CD14-positive monocyte (primary cell): ENCODE data around the gene SNRPN. TPM values are rescaled to one million over a fixed set of nuclear protein-coding genes. Genes with fewer than 3 reads are reported as not detected.

Experiments
- DNase-seq, 3 donors: peaks; one replicate each; pipeline ENCODE4 v3.0.0-alpha.2; 2011 to 2022
- H2AFZ ChIP-seq: 2 replicates; pipeline ENCODE4 v1.6.0; 2012; ENCODE audit warnings: mild to moderate bottlenecking, low read depth, low read length, inconsistent platforms; ENCODE audit not compliant: insufficient read depth, poor library complexity, severe bottlenecking
- H3K27ac ChIP-seq, 2 donors: 1 replicate in 1 of 2; 2 replicates in 1 of 2; pipeline ENCODE4 v1.5.1; 2012 to 2013; ENCODE audit warnings: low read length in 2 of 2, control low read depth in 1 of 2, inconsistent platforms in 1 of 2, low read depth in 1 of 2, mild to moderate bottlenecking in 1 of 2
- H3K27me3 ChIP-seq, 2 donors: one replicate each; pipeline versions ENCODE4 v1.6.0 to v1.6.1; 2011 to 2013; ENCODE audit warnings: low read length in 2 of 2; ENCODE audit not compliant: control insufficient read depth in 2 of 2, insufficient read depth in 2 of 2
- H3K36me3 ChIP-seq, 2 donors: replicated peaks in 1 of 2; 1 replicate in 1 of 2; 2 replicates in 1 of 2; pipeline versions ENCODE4 v1.5.1 to v1.6.1; 2012 to 2013; ENCODE audit warnings: low read length in 2 of 2, control low read depth in 1 of 2, inconsistent platforms in 1 of 2, mild to moderate bottlenecking in 1 of 2; ENCODE audit not compliant: insufficient read depth in 2 of 2, control insufficient read depth in 1 of 2
- H3K4me1 ChIP-seq, 2 donors: 1 replicate in 1 of 2; 2 replicates in 1 of 2; pipeline versions ENCODE4 v1.5.1 to v1.6.1; 2012 to 2013; ENCODE audit warnings: low read length in 2 of 2, control low read depth in 1 of 2, inconsistent platforms in 1 of 2, mild to moderate bottlenecking in 1 of 2, moderate library complexity in 1 of 2; ENCODE audit not compliant: insufficient read depth in 2 of 2, control insufficient read depth in 1 of 2
- H3K4me2 ChIP-seq: replicated peaks from 2 replicates; pipeline ENCODE3; 2012; ENCODE audit warnings: low read length, moderate library complexity, mild to moderate bottlenecking; ENCODE audit not compliant: poor library complexity, severe bottlenecking; ENCODE audit errors: extremely low read depth
- H3K4me3 ChIP-seq, 3 experiments: fragments of 200-600 bp in 1 of 3; sonication (generic) in 1 of 3; replicated peaks in 1 of 3; 1 replicate in 2 of 3; 2 replicates in 1 of 3; pipeline ENCODE4 v1.5.1; 2011 to 2013; ENCODE audit warnings: low read length in 3 of 3, mild to moderate bottlenecking in 3 of 3, control low read depth in 2 of 3, low read depth in 2 of 3, inconsistent platforms in 1 of 3, moderate library complexity in 1 of 3
- H3K79me2 ChIP-seq: 2 replicates; pipeline ENCODE4 v1.6.0; 2012; ENCODE audit warnings: mild to moderate bottlenecking, control low read depth, inconsistent platforms, low read length, moderate library complexity; ENCODE audit not compliant: insufficient read depth
- H3K9ac ChIP-seq: 2 replicates; pipeline ENCODE4 v1.6.0; 2017; ENCODE audit warnings: low read length, mild to moderate bottlenecking; ENCODE audit not compliant: insufficient read depth, poor library complexity, severe bottlenecking
- H3K9me3 ChIP-seq, 2 donors: replicated peaks in 1 of 2; 1 replicate in 1 of 2; 2 replicates in 1 of 2; pipeline versions ENCODE4 v1.5.1 to v1.6.1; 2012 to 2013; ENCODE audit warnings: low read length in 2 of 2, control low read depth in 1 of 2; ENCODE audit not compliant: control insufficient read depth in 1 of 2, insufficient read depth in 1 of 2
- H4K20me1 ChIP-seq: 2 replicates; pipeline ENCODE4 v1.6.0; 2012; ENCODE audit warnings: mild to moderate bottlenecking, low read length, control low read depth, moderate library complexity; ENCODE audit not compliant: insufficient read depth
- H3K27ac Mint-ChIP-seq, 7 donors: one replicate each; pipeline ENCODE4 v1.8.0; 2020; ENCODE audit warnings: mild to moderate bottlenecking in 7 of 7, mixed read lengths in 7 of 7, moderate library complexity in 6 of 7, inconsistent platforms in 2 of 7
- H3K27me3 Mint-ChIP-seq, 3 donors: one replicate each; pipeline ENCODE4 v1.8.0; 2021 to 2022; ENCODE audit warnings: low read depth in 3 of 3, mild to moderate bottlenecking in 3 of 3, mixed read lengths in 3 of 3, moderate library complexity in 3 of 3, inconsistent platforms in 1 of 3
- H3K36me3 Mint-ChIP-seq, 2 donors: one replicate each; pipeline ENCODE4 v1.8.0; 2020; ENCODE audit warnings: mixed read lengths in 2 of 2, inconsistent platforms in 1 of 2, mild to moderate bottlenecking in 1 of 2
- H3K4me1 Mint-ChIP-seq: one replicate; pipeline ENCODE4 v1.8.0; 2020; ENCODE audit warnings: mild to moderate bottlenecking, mixed read lengths
- H3K4me3 Mint-ChIP-seq, 2 donors: one replicate each; pipeline ENCODE4 v1.8.0; 2020; ENCODE audit warnings: mild to moderate bottlenecking in 2 of 2, mixed read lengths in 2 of 2, moderate library complexity in 1 of 2
- H3K9me3 Mint-ChIP-seq, 7 donors: one replicate each; pipeline ENCODE4 v1.8.0; 2020 to 2022; ENCODE audit warnings: mixed read lengths in 7 of 7, mild to moderate bottlenecking in 6 of 7, moderate library complexity in 6 of 7, inconsistent platforms in 2 of 7
- CTCF ChIP-seq: fragments of 200-600 bp; IDR thresholded peaks from one replicate; pipeline ENCODE4 v1.8.0; 2022; ENCODE audit warnings: antibody characterized with exemption, mild to moderate bottlenecking
- WGBS: methylation state at CpG from one replicate; pipeline ENCODE4 v1.1.5; 2013; ENCODE audit warnings: missing lambda C conversion rate; ENCODE audit not compliant: insufficient coverage; 5-methylcytosine and 5-hydroxymethylcytosine counted together
- intact Hi-C, 2 donors: fragments of 100-400 bp; cut with micrococcal nuclease; formaldehyde crosslinking; loops; one replicate each; pipeline versions ENCODE4 v1.15.0 to v1.15.1; 2023
- polyA plus RNA-seq, 3 donors: library from polyadenylated mRNA; depleted of rRNA in 1 of 3; unstranded in 2 of 3; stranded (reverse) in 1 of 3; fragments of 300-500 nt in 2 of 3; fragments of >200 nt in 1 of 3; fragmentation: Illumina TruSeq in 2 of 3; gene quantifications; 1 replicate in 2 of 3; 2 replicates in 1 of 3; pipeline ENCODE4 v1.2.3, GENCODE V29; 2012 to 2021

SNRPN gene
- polyA plus RNA-seq, 3 donors = 12.6 to 46.1 (median 43.9) TPM

- H3K4me3 Mint-ChIP-seq = no peak overlapping the region
- no CpG with 5 or more reads among the region's 4 CpGs for WGBS
- peaks cover 16 to 28% of the 10 kb centered on the region in 2 donors for H3K36me3 Mint-ChIP-seq
- TF ChIP-seq CTCF = no peak
- H4K20me1 ChIP-seq = no peaks in the 10 kb centered on the region
- no peaks in the 10 kb centered on the region for H3K79me2 ChIP-seq
- H2AFZ ChIP-seq = no peak overlapping the region
- intact Hi-C loops = no loop called here
- peaks cover 2 to 4% of the 10 kb centered on the region in 2 donors for H3K36me3 ChIP-seq
- no peak overlapping the region for H3K9ac ChIP-seq
- H3K27me3 Mint-ChIP-seq = peaks cover 0 to 4% (median 0%) of the 10 kb centered on the region in 3 donors
- no peak overlapping the region for H3K4me2 ChIP-seq
- H3K27me3 ChIP-seq = no peaks in the 10 kb centered on the region
- no peak overlapping the region for H3K27ac ChIP-seq
- H3K9me3 Mint-ChIP-seq = peaks cover 13 to 38% (median 22%) of the 10 kb centered on the region in 7 donors
- H3K4me3 ChIP-seq = no peak overlapping the region
- peaks cover 28 to 41% of the 10 kb centered on the region in 2 donors for H3K9me3 ChIP-seq
- peaks cover 0 to 8% of the 10 kb centered on the region in 2 donors for H3K4me1 ChIP-seq
- H3K4me1 Mint-ChIP-seq = peaks cover 6% of the 10 kb centered on the region
- no peak for DNase-seq
- H3K27ac Mint-ChIP-seq = no peak overlapping the region
Measured at GRCh38 chr15:24961967-24962366, 7.2 kb downstream of the SNRPN start.

- H3K36me3 Mint-ChIP-seq = peaks cover 21 to 34% of the 10 kb centered on the region in 2 donors
- Histone ChIP-seq H4K20me1 (no peaks in the 10 kb centered on the region), H3K4me2 (no peak overlapping the region), H3K79me2 (no peaks in the 10 kb centered on the region), H3K27ac (no peak overlapping the region), H3K9me3 (peaks cover 33 to 44% of the 10 kb centered on the region in 2 donors), H3K4me1 (peaks cover 0 to 8% of the 10 kb centered on the region in 2 donors), H2AFZ (no peak overlapping the region), H3K4me3 (no peak overlapping the region), H3K36me3 (peaks cover 2 to 4% of the 10 kb centered on the region in 2 donors), H3K9ac (no peak overlapping the region), H3K27me3 (no peaks in the 10 kb centered on the region)
- intact Hi-C loops = no loop called here
- peaks cover 6% of the 10 kb centered on the region for H3K4me1 Mint-ChIP-seq
- no CpG with 5 or more reads among the region's 4 CpGs for WGBS
- no peak overlapping the region for H3K27ac Mint-ChIP-seq
- H3K27me3 Mint-ChIP-seq = peaks cover 0 to 4% (median 0%) of the 10 kb centered on the region in 3 donors
- no peak for TF ChIP-seq CTCF
- H3K4me3 Mint-ChIP-seq = no peak overlapping the region
- DNase-seq = no peak
- peaks cover 13 to 41% (median 24%) of the 10 kb centered on the region in 7 donors for H3K9me3 Mint-ChIP-seq
Measured at GRCh38 chr15:24962880-24963279, 8.1 kb downstream of the SNRPN start.
